Measurements from ENCODE around the gene IL13RA2. TPM values are rescaled to one million over a fixed set of nuclear protein-coding genes. Genes with fewer than 3 reads are reported as not detected.

Gene IL13RA2
- total and polyA plus RNA-seq, 2 of the 8 experiments (the other 6 are each of a cell fraction or from before 2014, with no cell fraction given) = not detected

DNA sequence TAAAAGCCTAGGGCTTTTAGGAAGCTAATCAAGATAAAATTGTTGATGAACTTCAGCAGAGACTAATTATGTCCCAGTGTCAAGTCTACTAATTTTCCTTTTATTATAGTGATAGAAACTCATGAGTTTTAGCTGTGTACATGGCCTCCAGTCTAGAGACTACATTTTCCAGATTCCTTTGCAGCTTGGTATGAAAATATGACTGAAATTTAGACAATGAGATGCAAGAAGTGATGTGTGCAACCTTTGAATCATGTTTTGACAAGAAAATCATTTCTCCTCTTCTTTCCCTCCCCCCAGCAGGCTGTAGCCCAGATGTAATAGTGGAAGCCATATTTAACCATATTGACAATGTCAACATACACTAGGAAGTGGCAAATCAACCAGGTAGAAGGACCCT is 30.3 kb upstream of the IL13RA2 start:
- Histone ChIP-seq H2BK5ac (ENCODE audit: low read depth, low read length) (no peak overlapping the region), H2AFZ (ENCODE audit: low read length) (no peak overlapping the region), H3K23me2 (ENCODE audit: low read depth, low read length) (no peaks in the 10 kb centered on the region), H3K4me3 (ENCODE audit: extremely low read depth in 1 of 4, insufficient read depth in 2 of 4, low read depth in 3 of 4, low read length in 4 of 4) (no peak overlapping the region), H4K91ac (replicated peaks; ENCODE audit: insufficient read length, low read length) (no peak overlapping the region), H2AK5ac (ENCODE audit: low read depth, low read length) (no peak overlapping the region), H4K5ac (ENCODE audit: insufficient read length, low read depth, low read length) (no peak overlapping the region), H3K4me1 (replicated peaks in 1 of 4; ENCODE audit: control insufficient read depth in 3 of 4, insufficient read depth in 4 of 4, low read length in 3 of 4) (no peaks in the 10 kb centered on the region), H2BK120ac (replicated peaks; ENCODE audit: low read depth, low read length) (no peak overlapping the region), H2BK20ac (ENCODE audit: low read length) (no peak overlapping the region), H3K27me3 (replicated peaks in 1 of 4; ENCODE audit: control insufficient read depth in 3 of 4, extremely low read depth in 1 of 4, insufficient read depth in 3 of 4, low read length in 3 of 4) (no peaks in the 10 kb centered on the region), H3K79me1 (ENCODE audit: low read depth, low read length) (no peaks in the 10 kb centered on the region), H4K8ac (ENCODE audit: extremely low read depth, insufficient read depth, low read length) (no peak overlapping the region), H3K23ac (ENCODE audit: insufficient read length) (no peak overlapping the region), H3K56ac (replicated peaks; ENCODE audit: insufficient read length, low read depth, low read length) (no peak overlapping the region), H3K79me2 (ENCODE audit: control insufficient read depth in 1 of 2, insufficient read depth in 2 of 2, low read length in 2 of 2) (no peaks in the 10 kb centered on the region), H3K18ac (ENCODE audit: extremely low read depth, low read length) (no peak overlapping the region), H3K9ac (replicated peaks in 1 of 4; ENCODE audit: extremely low read depth in 1 of 4, low read depth in 3 of 4, low read length in 3 of 4) (no peak overlapping the region), H3K36me3 (ENCODE audit: control insufficient read depth in 2 of 4, insufficient read depth in 4 of 4, low read length in 3 of 4) (no peaks in the 10 kb centered on the region), H3K27ac (ENCODE audit: low read depth, low read length) (no peak overlapping the region), H3K4me2 (ENCODE audit: insufficient read depth in 1 of 2, low read depth in 2 of 2, low read length in 2 of 2) (no peak overlapping the region), H3K9me3 (ENCODE audit: insufficient read depth in 2 of 2, low read depth in 1 of 2, low read length in 1 of 2) (no peaks in the 10 kb centered on the region), H4K20me1 (replicated peaks in 1 of 2; ENCODE audit: control insufficient read depth in 1 of 2, insufficient read depth in 2 of 2, low read length in 2 of 2) (no peaks in the 10 kb centered on the region), H3K14ac (ENCODE audit: insufficient read length) (no peak overlapping the region), H2BK12ac (ENCODE audit: low read depth, low read length) (no peak overlapping the region), H3K4ac (replicated peaks; ENCODE audit: insufficient read length, low read depth, low read length) (no peak overlapping the region), H2BK15ac (ENCODE audit: low read length) (no peak overlapping the region)
- DNase-seq (ENCODE audit: low read depth in 1 of 2, low spot score in 2 of 2) = no peak
- no peak for FAIRE-seq
- ChIA-PET POLR2A (ENCODE audit: partially characterized antibody) (no interaction called here), CTCF (ENCODE audit: partially characterized antibody) (no interaction called here)
- TF ChIP-seq CBX8 (IDR thresholded peaks at IDR 0.05; ENCODE audit: borderline replicate concordance, low read depth, low read length) (no peak), GABPA (IDR thresholded peaks at IDR 0.05; ENCODE audit: borderline replicate concordance, insufficient read depth, low read length) (no peak), CBX5 (IDR thresholded peaks at IDR 0.05; ENCODE audit: low read depth, low read length) (no peak), EZH2 (IDR thresholded peaks at IDR 0.05; ENCODE audit: low read depth, low read length, severe bottlenecking) (no peak), CHD1 (IDR thresholded peaks at IDR 0.05; ENCODE audit: low read depth, low read length) (no peak), RXRA (IDR thresholded peaks at IDR 0.05; ENCODE audit: insufficient read depth, low read depth, low read length) (no peak), JUN (IDR thresholded peaks at IDR 0.05; ENCODE audit: low read depth, low read length) (no peak), TEAD4 (IDR thresholded peaks at IDR 0.05; ENCODE audit: low read depth, low read length) (no peak), SP1 (IDR thresholded peaks at IDR 0.05; ENCODE audit: low read depth, low read length) (no peak), TAF1 (IDR thresholded peaks at IDR 0.05; ENCODE audit: low read depth, low read length) (no peak), NANOG (IDR thresholded peaks at IDR 0.05; ENCODE audit: insufficient read depth, low read depth, low read length, poor library complexity, severe bottlenecking) (no peak)
- TF ChIP-seq, protein P1, sequence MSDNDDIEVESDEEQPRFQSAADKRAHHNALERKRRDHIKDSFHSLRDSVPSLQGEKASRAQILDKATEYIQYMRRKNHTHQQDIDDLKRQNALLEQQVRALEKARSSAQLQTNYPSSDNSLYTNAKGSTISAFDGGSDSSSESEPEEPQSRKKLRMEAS (IDR thresholded peaks at IDR 0.05) = no peak
